HG03135 (cell line): ENCODE measurements around the gene AMBRA1.

Source experiments
- ATAC-seq: cut with Tn5 transposase; IDR thresholded peaks from one replicate; pipeline ENCODE4 v1.9.1; 2021; ENCODE audit warnings: mild to moderate bottlenecking, moderate library complexity; ENCODE audit not compliant: unreplicated experiment

AMBRA1 gene

GRCh38 chr11:46593550-46594373 lies at the start of gene AMBRA1:
Gene AMBRA1, minus strand, starts transcription at chr11:46594023. Its CDS starts 45,643 bp downstream, at chr11:46548380.
- ATAC-seq, result peak; percentile 80

DNA sequence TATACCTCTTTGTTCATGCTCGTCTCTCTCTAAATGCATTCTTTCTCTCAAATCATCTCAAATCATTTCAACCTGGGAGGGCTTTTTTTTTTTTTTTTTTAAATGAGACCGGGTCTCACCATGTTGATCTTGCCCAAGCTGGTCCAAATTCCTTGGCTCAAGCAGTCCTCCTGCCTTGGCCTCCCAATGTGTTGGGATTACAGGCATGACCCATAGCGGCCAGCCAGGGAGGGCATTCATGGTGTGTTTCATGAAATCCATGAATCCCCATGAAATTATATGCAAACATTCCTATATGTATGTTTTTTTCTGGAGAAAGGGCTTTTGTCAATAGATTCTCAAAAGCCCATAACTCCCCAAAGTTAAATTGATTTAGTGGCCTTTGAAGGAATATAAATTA lies 49.7 kb upstream of the AMBRA1 start:
- no peak for ATAC-seq

- ATAC-seq, result no peak
Observed at GRCh38 chr11:46642627-46643335, 49.0 kb upstream of the AMBRA1 start.

DNA sequence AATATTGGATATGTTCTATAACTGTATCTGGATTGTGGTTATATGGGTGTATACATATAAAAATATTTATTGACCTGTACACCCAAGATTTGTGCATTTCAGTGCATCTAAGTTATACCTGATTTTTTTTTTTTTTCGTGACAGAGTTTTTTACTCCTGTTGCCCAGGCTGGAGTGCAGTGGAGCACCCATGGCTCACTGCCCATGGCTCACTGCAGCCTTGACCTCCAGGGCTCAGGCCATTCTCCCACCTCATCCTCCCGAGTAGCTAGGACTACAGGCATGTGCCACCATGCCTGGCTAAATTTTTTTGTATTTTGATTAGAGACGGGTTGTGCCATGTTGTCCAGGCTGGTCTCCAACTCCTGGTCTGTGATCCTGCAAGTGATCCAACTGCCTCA lies 47.8 kb upstream of the AMBRA1 start:
- no peak for ATAC-seq

DNA sequence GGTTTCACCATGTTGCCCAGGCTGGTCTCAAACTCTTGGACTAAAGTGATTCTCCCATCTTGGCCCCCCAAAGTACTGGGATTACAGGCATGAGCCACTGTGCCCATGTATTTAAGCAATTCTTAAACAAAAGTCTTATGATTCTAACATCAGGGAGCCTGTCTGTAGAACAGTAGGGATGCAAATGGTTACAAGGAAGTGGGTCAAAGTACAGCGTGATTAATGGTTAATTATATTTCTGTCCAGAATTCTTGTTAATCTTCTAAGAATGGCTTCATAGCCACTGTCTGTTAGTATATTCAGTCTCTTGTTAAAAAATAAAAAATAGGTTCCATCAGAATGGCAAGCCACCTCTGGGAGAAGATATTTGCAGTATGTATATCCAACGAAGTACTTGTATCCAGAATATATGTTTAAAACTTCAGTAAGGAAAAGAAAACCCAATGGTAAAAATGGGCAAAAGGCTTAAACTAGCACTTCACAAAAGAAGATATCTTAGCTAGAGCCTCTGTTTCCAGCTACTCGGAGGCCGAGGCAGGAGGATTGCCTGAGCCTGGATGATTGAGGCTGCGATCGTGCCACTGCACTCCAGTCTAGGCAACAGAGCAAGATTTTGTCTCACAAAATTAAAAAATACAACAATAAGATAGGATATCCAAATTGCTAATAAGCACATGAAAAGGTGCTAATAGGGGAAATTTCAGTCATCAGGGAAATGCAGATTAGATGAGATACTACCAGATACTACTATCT lies 46.4 kb upstream of the AMBRA1 start:
- ATAC-seq, result no peak

GRCh38 chr11:46639197-46639839 lies 45.5 kb upstream of the AMBRA1 start:
- no peak for ATAC-seq

GRCh38 chr11:46637546-46637945 lies 43.7 kb upstream of the AMBRA1 start:
- ATAC-seq, result no peak

GRCh38 chr11:46635557-46636139 lies 41.8 kb upstream of the AMBRA1 start:
- no peak for ATAC-seq

DNA sequence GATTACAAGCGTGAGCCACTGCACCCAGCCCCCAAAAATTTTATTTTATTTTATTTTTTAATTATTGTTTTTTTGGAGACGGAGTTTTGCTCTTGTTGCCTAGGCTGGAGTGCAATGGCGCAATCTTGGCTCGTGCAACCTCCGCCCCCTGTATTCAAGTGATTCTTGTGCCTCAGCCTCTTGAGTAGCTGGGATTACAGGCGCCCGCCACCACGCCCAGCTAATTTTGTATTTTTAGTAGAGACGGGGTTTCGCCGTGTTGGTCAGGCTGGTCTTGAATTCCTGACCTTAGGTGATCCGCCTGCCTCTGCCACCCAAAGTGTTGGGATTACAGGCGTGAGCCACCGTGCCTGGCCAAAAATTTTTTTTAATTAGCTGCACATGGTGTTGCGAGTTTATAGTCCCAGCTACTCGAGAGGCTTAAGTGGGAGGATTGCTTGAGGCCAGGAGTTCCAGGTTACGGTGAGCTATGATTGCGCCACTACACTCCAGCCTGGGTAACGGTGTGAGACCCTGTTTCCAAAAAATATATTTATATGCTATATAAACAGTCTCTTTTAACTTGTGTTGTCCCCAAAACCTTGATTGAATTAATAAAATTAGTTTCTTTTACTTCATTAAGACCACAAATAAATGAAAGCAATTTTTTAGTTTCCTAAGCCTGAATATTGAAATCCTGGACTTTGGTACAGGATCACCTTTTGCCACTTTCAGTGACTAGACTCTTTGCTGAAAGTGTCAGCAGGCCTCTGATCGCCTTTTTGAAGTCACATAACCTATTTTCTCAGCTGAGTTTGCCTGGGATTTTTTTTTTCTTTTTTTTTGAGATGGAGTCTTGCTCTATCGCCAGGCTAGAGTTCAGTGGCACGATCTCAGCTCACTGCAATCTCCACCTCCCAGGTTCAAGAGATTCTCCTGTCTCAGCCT lies 39.7 kb upstream of the AMBRA1 start:
- no peak for ATAC-seq

- ATAC-seq, result no peak
Observed at GRCh38 chr11:46632502-46632901, 38.7 kb upstream of the AMBRA1 start.

GRCh38 chr11:46631676-46632075 lies 37.9 kb upstream of the AMBRA1 start:
- no peak for ATAC-seq

- no peak for ATAC-seq
Observed at GRCh38 chr11:46630237-46630636, 36.4 kb upstream of the AMBRA1 start.

- no peak for ATAC-seq
Observed at GRCh38 chr11:46628961-46629360, 35.1 kb upstream of the AMBRA1 start.

- ATAC-seq, result no peak
Observed at GRCh38 chr11:46625406-46625805, 31.6 kb upstream of the AMBRA1 start.

GRCh38 chr11:46618837-46619236 lies 25.0 kb upstream of the AMBRA1 start:
- no peak for ATAC-seq

DNA sequence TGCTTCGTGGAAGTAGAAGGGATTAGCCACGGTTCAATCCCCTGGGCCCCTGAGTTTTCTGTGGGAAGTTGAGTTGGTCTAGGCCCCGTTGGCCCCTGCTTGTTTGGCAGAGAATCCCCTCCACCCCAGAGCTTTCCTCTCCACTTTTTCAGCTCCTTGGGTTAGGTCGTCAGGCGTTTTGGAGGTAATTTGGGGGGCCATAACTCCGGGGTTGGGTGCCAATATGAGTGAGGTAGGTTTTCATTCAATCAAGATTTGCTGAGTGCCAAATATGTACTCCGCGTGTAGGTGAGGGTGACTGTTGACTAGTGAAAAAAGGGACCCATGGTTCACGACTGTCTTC lies 24.1 kb upstream of the AMBRA1 start:
- no peak for ATAC-seq

- peak; percentile 89 for ATAC-seq
Observed at GRCh38 chr11:46617134-46617971, 23.5 kb upstream of the AMBRA1 start, which contains the start of the genes ATG13 and HARBI1. Gene ATG13, plus strand, starts transcription at chr11:46617553. Its CDS starts 26,739 bp downstream, at chr11:46644292. Gene HARBI1, minus strand, starts transcription at chr11:46617227. Its CDS starts 990 bp downstream, at chr11:46616237.

GRCh38 chr11:46616551-46617133 lies 22.8 kb upstream of the AMBRA1 start:
- ATAC-seq, result peak; percentile 4
